RPMI7951 (cell line): ENCODE results near the gene NRF1. TPM values are rescaled to one million over a fixed set of nuclear protein-coding genes. Genes with fewer than 3 reads are reported as not detected.

ENCODE experiments used
- DNase-seq: peaks from one replicate; pipeline ENCODE4 v3.0.0-alpha.2; 2012; ENCODE audit warnings: low read depth
- total RNA-seq: library from RNA; depleted of rRNA; stranded (reverse); fragments of >200 nt; shearing (Covaris generic); gene quantifications from 2 replicates; pipeline ENCODE4 v1.2.3, GENCODE V29; 2014

The NRF1 gene
- total RNA-seq, 1 experiment from 2014 or later: 7.2 TPM

DNA sequence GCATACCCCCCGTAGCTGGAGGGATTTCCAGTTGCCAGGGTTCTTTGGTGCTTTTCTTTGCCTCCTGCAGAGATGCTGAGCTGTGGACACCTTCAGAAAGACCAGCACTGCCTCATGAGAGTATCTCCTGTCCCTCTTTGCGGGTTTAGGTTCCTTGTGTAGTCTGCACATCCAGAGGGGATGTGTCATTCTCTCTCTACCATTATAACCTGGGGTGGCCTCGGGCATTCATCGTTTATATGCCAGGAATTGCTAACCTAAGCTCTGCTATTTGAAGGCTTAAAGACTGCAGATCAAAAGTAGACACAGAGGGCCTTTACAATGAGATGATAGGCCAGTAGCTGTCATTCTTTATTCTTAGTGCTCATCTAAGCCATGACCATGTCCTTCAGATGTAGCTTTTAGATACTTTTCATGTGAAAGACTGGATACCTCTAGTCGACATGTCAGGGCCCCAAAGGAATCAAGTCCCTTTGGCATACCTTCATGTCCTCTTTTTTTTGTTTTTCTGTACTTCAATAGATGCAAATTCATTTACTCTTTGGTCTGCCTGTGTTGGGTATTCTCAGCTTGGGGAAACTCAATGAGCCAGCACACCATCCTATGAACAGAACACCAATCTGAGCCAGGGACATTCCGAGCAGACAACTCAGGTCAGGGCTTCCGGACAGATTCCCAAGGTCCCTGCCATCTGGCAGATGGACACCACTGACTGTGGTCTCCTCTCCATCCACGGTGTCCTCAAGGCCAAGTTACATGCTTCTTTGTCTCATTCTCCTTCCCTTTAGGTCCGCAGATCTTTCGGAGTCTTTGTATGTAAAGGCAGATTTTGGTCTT lies 129.3 kb downstream of the NRF1 start:
- DNase-seq: no peak

DNA sequence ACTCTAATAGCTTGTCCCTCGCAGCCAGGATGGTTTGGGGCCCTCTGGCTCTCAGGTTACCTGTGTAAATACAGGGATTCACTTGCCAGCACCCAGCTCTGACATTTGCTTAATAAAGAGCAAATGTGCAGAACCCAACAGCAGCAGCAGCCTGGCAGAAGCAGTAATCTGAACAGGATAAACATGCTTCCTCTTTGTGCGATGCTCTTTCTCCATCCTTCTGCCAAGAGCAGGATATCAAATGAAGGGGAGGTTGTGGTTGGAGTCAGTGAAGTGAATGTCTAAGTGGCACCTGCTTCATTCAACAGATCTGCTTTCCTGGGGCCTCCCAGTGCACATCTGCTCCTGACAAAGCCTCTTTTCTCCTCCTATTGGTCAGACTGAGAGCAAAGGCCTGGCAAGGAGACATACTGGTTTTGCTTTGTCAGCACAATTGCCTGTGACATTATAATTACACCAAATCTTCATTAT lies 130.3 kb downstream of the NRF1 start:
- no peak for DNase-seq

DNA sequence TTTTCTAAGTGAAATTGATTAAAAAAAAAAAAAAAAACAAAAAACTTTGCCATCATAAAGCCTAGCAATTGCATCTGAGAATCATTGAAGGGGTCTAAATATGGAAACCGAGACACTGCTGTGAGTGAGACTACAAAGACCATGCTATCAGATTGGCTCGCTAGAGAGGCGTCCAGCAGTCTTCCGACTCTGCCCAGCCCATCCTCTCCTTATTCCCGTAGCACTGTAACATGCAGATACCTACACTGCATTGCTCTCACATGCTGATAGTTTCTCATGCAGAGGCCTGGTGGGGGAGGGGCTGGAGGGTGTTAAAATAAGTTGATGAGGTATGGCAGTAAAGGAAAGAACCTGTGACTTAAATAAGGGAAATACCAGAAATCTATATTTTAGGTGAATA lies 130.7 kb downstream of the NRF1 start:
- DNase-seq: no peak

- no peak for DNase-seq
Measured at GRCh38 chr7:129746857-129747529, 135.5 kb downstream of the NRF1 start.

- no peak for DNase-seq
Measured at GRCh38 chr7:129748356-129749109, 137.0 kb downstream of the NRF1 start.

DNA sequence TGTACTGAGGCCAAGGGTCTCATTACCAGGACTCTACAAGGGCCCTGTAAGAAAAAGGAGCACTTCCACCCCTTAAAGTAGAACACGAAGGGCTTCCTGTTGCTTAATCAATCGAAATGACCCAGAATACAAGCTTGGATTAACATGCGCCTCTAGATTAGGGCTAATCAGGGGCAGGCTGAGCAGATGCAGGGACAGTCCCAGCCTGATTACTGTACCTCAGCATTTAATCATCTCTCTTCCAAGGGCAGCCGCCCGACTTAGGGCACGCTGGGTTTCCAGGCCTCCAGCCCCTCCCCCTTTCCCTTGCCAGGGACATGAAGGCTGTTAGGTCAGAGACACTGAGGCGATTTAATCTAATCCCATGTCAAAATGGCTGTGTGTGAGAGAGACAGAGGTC lies 138.6 kb downstream of the NRF1 start:
- no peak for DNase-seq

- no peak for DNase-seq
Measured at GRCh38 chr7:129750501-129750900, 139.0 kb downstream of the NRF1 start.

- no peak for DNase-seq
Measured at GRCh38 chr7:129751916-129752315, 140.4 kb downstream of the NRF1 start.

- DNase-seq: no peak
Measured at GRCh38 chr7:129752760-129753159, 141.2 kb downstream of the NRF1 start.

- DNase-seq: no peak
Measured at GRCh38 chr7:129754406-129754805, 142.9 kb downstream of the NRF1 start.

GRCh38 chr7:129757991-129758390 lies 146.5 kb downstream of the NRF1 start:
- no peak for DNase-seq

DNA sequence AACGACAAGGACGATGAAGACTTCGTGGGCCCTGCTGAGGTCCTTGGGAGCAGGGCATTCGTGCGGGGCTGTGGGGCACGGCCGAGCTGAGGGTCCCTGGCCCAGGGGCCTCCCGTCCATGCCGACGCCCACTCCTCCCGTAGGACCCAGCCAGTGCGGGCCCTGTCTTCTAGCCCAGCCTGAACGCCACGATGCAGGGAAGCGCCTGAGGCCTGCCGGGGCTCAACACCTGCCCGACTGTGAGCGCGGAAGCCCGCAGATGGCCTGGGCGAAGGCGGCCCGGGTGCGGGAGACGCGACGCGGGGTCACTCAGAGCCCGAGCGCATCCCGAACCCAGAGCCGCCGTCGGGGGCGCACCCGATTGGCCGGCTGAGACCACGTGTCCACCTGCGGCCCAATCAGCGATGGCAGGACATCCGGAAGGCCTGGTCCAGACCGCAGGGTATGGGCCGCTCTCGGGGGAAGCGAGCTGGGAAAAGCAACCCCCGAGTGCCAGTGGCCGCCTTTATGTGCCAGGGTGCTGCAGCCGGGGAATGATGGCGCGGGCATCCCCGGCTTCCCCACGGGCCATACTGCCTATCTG lies 151.0 kb downstream of the NRF1 start:
- no peak for DNase-seq

DNA sequence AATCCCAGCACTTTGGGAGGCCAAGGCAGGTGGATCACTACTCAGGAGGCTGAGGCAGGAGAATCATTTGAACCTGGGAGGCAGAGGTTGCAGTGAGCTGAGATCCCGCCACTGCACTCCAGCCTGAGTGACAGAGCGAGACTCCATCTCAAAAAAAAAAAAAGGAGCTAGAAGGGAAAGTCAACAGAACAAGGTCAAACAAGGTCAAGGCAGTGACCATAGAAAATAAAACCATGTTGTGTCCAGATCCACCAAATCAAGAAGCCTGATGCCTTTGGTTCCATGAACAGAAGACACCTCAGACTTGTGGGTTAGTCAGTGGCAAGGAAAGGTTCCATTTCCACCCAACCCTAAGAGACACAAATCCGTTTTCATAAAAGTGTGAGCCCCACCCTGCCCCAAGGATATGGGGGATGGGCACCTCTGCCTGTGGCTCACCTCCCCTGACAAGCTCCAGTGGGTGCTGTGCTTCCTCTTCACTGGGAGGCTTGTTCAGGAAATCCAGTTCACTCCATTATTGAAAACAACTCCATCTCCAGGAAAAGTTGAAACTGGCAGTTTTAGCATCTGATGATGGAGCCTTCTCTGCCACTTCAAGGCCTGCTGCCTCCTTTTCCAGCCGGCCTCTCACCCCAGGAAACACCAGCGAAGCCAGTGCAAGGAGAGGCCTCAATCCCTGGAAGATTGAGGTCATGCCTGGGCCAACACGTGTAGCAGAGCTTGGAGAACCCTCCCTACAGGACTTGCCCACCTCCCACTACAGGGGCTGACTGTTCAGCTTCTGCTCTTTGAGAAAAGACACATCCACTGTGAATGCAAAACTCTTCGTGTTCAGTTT lies 152.9 kb downstream of the NRF1 start:
- peak; percentile 17 for DNase-seq

GRCh38 chr7:129765352-129765751 lies 153.8 kb downstream of the NRF1 start:
- no peak for DNase-seq

- DNase-seq: no peak
Measured at GRCh38 chr7:129767120-129768015, 155.8 kb downstream of the NRF1 start.

DNA sequence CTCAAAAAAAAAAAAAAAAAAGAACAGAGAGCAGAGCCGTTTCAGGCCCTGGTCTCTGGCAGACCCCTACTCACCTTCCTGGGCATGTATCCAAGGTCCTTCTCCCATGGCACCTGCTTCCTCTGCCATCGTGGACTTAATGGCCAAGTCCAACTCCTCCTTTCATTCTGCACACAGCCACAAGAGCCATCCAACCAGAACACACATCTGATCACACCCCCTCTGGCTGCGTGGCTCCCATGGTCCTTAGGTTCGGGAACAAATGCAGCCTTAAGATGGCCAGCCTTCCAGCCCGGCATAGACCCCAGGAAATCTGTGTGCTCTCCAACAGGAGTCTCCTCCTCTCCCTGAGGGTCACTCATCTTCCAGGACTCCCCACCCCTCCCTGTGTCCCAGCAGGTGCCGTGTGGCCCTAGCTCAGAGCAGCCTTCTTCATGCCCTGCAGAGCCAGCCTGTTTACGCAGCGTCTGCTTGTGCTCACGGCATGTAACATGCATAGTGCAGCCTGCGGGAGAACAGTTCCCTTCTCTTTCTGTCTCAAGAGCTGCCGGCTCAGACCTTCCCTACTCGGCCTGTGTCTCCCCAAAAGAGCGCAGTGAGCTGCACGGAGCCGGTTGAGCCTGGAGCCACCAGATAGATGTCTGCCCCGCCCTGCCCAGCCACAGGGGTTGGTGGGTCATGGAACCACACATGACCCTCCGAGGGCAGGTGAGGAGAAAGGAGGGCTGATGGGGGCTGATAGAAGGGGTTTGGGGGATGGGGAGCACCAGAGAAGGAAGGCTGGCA lies 157.3 kb downstream of the NRF1 start:
- no peak for DNase-seq

DNA sequence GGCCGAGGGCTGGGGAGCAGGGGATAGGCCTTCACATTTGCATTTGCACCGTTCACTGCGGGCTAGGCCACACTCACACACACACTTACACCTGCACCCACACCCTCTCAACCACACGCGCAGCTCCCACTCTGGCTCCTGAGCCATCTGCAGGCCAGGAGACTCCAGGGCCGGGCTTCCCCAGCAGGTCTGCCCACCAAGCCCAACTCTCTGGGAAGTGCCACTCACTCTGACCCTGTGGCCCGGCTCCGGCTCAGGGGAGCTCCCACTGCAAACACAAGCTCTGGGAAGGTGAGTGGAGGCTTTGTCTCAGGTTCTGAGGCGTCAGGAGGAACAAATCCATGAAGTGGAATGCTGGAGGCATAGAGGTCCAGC lies 157.9 kb downstream of the NRF1 start:
- DNase-seq: no peak

GRCh38 chr7:129769866-129770808 lies 158.6 kb downstream of the NRF1 start:
- no peak for DNase-seq
